Prostate gland (tissue), 2 donors: Measurements from ENCODE around the gene UGT1A10.
"Not testable (repeated sequence)": the region's sequence is repeated elsewhere in the genome, so short reads cannot be mapped to it uniquely, and the experiment has no call there.

Experiments used
- CTCF ChIP-seq, 4 experiments: fragments of 200-600 bp in 2 of 4; fragments of 450-650 bp in 2 of 4; sonication (generic) in 2 of 4; IDR thresholded peaks; 1 replicate in 3 of 4; 2 replicates in 1 of 4; pipeline ENCODE4 v1.5.1; 2016 to 2019; ENCODE audit warnings: antibody characterized with exemption in 4 of 4, mild to moderate bottlenecking in 2 of 4, moderate library complexity in 2 of 4
- POLR2A ChIP-seq: fragments of 450-650 bp; IDR thresholded peaks from one replicate; pipeline ENCODE4 v1.6.1; 2016; ENCODE audit warnings: antibody characterized with exemption, mild to moderate bottlenecking

- TF ChIP-seq CTCF (IDR thresholded peaks at IDR 0.05); POLR2A: not testable (repeated sequence)
These were observed 100.8 kb downstream of the UGT1A10 start for GRCh38 chr2:233736868-233737653.
